Astrocyte of the spinal cord (primary cell): Measurements from ENCODE around the gene CD79A.

Experiments
- DNase-seq: peaks from one replicate; pipeline ENCODE4 v3.0.0; 2011; ENCODE audit warnings: low read depth, low spot score
- H3K4me3 ChIP-seq: 2 replicates; pipeline ENCODE4 v1.5.1; 2011; ENCODE audit warnings: low read depth, mild to moderate bottlenecking, low read length, moderate library complexity
- in situ Hi-C: cut with HindIII; loops from 2 replicates; pipeline ENCODE4 v1.10.0; 2017; ENCODE audit warnings: low sequenced_read_pairs
- TF ChIP-seq, protein P1 (sequence below): IDR thresholded peaks from 2 replicates; pipeline ENCODE4 v1.5.1; 2012; ENCODE audit warnings: low read depth, mild to moderate bottlenecking, low read length, inconsistent platforms

CD79A gene

DNA sequence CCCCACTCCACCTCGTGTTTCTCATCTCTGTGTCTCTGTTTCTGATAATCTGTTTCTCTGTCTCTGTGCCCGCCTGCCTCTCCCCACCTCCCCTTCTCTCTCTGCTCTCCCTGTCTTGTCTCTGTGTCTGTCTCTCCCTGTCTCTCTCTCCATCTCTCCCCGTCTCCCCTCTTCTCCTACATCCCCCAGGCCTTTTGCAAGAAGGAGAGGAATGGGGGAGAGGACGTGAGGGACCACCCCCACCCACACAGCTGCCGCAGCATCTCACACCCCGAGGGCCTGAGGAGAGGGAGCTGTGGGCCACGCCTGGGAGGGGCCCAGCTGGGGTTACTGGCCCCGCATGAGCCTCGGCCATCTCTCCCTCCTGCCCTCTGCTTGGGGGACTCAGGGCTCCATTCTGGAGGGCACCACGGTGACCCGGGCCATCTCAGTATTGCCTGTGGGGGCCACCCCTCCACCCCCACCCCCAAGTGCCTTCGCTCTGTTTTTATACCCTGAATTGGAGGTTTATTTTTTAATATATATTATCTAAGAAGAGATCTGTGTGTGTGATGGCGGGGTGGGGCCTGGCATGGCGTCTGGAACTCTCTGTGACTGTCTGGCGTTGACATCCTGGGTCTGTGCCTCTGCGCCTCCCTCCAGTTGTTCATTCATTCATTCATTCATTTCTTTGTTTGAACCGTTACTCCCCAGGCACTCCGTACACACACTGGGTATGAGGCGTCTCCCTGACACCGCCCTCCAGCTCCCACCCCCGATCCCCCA lies 30.0 kb downstream of the CD79A start:
- TF ChIP-seq, protein P1, sequence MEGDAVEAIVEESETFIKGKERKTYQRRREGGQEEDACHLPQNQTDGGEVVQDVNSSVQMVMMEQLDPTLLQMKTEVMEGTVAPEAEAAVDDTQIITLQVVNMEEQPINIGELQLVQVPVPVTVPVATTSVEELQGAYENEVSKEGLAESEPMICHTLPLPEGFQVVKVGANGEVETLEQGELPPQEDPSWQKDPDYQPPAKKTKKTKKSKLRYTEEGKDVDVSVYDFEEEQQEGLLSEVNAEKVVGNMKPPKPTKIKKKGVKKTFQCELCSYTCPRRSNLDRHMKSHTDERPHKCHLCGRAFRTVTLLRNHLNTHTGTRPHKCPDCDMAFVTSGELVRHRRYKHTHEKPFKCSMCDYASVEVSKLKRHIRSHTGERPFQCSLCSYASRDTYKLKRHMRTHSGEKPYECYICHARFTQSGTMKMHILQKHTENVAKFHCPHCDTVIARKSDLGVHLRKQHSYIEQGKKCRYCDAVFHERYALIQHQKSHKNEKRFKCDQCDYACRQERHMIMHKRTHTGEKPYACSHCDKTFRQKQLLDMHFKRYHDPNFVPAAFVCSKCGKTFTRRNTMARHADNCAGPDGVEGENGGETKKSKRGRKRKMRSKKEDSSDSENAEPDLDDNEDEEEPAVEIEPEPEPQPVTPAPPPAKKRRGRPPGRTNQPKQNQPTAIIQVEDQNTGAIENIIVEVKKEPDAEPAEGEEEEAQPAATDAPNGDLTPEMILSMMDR, result no peak
- no peak for DNase-seq
- in situ Hi-C loops, result no loop called here
- H3K4me3 ChIP-seq, result no peak overlapping the region

- TF ChIP-seq, protein P1, result no peak
- H3K4me3 ChIP-seq, result no peak overlapping the region
- in situ Hi-C loops, result no loop called here
- no peak for DNase-seq
These were observed 31.0 kb downstream of the CD79A start for GRCh38 chr19:41907994-41908615.

DNA sequence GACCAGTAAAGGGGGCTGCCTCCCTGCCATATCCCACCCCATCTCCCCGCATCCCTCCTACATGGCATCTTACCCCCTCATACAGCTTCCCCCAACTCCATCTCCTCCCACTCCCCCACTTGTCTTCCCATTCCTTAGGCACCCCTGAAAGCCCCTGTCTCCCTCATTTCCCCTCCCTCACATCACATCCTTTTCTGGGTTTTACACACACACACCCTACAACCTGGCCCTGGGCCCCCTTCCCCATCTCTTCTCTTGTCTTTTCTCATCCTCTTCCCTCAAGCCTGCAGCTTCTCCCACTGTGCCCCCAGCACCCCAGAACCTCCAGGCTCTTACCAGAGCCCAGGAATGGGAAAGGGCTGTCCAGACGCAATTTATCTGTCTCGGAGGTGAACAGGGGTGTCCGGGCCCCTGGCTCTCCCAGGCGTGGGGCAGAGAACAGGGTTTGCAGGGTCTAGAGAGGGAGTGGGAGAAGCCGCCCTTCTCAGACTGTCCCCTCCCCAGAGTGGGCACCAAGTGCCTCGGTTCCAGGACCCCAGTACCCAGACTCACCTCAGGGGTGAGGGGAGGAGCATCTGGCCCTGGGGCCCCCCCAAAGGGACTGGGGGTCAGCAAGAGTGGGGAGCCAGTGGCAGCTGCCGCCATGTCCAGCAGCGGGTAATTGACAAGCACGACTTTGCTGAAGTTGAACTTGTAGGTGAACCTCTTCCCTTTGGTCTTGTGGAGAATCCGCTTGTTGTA lies 31.8 kb downstream of the CD79A start:
- in situ Hi-C loops, result no loop called here
- no peak overlapping the region for H3K4me3 ChIP-seq
- TF ChIP-seq, protein P1, result no peak
- DNase-seq, result no peak

- TF ChIP-seq, protein P1, result no peak
- in situ Hi-C loops, result no loop called here
- H3K4me3 ChIP-seq, result no peak overlapping the region
- no peak for DNase-seq
These were observed 32.6 kb downstream of the CD79A start for GRCh38 chr19:41909706-41910105.

DNA sequence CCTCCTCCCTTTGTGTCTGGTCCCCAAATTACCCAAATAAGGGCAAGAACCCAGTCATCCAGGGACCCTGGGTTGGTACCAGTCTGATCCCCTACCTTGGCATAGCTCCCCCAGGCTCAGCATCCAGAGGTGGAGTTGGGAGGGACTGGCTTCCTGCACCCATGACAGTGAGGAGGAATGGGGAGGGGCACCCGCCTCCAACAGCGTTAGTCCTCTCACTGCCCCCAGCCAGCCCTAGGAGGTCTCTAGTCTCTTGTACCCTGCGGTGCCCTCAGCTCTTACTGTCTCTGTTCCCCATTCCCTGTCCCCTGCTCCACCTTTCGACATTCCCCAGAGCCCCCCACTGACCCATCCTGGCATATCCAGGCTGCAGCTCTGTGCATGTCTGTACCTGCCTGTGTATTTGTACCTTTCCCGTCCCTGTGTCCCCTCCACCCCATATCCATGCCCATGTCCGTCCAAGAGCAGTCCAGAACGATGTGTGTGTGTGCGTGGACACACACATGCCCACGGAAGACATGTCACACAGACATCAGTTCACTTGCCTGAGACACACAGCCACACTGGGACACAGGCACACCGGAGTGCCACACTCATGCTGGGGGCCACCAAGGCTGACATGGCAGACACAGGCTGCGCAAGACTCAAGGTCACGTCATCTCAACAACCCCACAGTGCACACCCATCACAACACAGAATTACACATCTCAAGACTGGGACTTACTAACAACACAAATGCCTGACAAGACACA lies 33.3 kb downstream of the CD79A start:
- in situ Hi-C loops, result no loop called here
- H3K4me3 ChIP-seq, result no peak overlapping the region
- TF ChIP-seq, protein P1, result no peak
- no peak for DNase-seq
